NCI-H2107 treated with DMSO at 0.1 percent for 48 hours (cell line): ENCODE results near the gene ZNF587B.
"Not testable (repeated sequence)": the region's sequence is repeated elsewhere in the genome, so short reads cannot be mapped to it uniquely, and the experiment has no call there.

Source experiments
- DNase-seq: peaks from one replicate; lab custom pipeline; 2025; ENCODE audit not compliant: unreplicated experiment; lab: John Stamatoyannopoulos, UW

Gene ZNF587B

DNA sequence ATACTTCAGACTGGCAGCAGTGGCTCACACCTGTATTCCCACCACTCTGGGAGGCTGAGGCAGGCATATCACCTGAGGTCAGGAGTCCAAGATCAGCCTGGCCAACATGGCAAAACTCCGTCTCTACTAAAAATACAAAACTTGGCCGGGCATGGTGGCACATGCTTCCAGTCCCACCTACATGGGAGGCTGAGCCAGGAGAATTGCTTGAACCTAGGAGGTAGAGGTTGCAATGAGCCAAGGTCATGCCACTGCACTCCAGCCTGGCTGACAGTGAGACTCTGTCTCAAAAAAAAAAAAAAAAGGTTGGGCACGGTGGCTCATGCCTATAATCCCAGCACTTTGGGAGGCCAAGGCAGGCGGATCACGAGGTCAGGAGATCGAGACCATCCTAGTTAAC, 39.6 kb downstream of the ZNF587B start:
- not testable (repeated sequence) for DNase-seq

- DNase-seq = no peak
Observed at GRCh38 chr19:57870225-57870624, 40.1 kb downstream of the ZNF587B start.

DNA sequence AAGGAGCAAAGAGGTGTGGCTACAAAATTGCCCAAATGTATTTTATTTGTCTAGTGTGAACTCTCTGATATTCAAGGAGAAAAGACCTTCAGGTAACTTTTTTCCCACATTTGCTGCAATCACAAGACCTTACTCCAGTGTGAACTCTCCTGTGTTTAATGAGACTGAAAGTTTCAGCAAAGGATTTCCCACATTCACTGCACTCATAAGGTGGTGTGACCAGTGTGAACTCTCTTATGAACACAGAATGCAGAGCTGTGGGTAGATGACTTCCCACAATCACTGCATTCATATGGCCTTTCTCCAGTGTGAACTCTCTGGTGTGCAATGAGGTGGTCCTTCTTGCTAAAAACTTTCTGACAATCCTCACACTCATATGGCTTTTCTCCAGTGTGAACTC, 42.4 kb downstream of the ZNF587B start:
- DNase-seq = no peak

DNA sequence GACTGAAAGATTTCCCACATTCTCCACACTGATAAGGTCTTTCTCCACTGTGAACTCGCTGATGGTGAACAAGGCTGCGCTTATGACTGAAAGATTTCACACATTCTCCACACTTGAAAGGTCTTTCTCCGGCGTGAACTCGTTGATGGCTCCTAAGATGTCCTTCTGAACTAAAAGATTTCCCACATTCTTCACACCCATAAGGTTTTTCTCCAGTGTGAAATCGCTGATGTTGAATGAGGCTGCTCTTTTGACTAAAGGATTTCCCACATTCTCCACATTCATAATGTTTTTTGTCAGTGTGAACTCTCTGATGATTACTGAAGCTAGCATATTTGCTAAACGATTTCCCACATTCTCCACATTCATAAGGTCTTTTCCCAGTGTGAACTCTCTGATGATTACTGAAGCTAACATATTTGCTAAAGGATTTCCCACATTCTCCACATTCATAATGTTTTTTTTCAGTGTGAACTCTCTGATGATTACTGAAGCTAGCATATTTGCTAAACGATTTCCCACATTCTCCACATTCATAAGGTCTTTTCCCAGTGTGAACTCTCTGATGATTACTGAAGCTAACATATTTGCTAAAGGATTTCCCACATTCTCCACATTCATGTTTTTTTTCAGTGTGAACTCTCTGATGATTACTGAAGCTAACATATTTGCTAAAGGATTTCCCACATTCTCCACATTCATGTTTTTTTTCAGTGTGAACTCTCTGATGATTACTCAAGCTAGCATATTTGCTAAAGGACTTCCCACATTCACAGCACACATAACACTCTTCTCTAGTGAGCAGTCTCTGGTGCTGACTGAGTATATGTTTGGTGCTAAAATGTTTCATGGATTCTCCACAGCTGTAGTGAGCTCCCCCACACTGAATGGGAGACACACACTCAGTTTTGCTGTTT, 44.0 kb downstream of the ZNF587B start:
- DNase-seq = not testable (repeated sequence)

GRCh38 chr19:57886046-57886445, 55.9 kb downstream of the ZNF587B start:
- no peak for DNase-seq

- DNase-seq = no peak
Observed at GRCh38 chr19:57887195-57887941, 57.3 kb downstream of the ZNF587B start.

DNA sequence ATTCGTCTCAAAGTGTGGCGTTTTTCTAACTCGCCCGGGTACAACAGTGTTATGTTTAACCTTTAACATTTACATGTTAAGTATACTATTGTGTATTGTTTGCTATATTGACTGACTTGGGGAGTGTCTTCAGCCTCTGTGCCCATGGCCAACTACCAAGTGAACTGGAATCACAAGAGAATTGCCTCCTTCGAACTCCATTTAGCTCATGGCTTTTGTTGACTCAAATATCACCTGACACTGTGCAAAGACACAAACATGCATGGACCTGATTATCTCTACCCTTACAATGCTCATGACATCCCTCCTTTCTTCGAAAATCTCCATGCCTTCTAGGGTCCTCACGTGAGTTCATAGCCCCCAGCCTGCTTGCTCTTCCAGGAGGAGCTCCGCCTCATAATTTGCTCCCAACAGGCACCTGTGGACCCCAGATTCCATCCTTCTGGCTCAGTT, 58.0 kb downstream of the ZNF587B start:
- DNase-seq = no peak

GRCh38 chr19:57888560-57889231, 58.6 kb downstream of the ZNF587B start, which contains the start of gene ZNF814:
ZNF814 (minus strand) TSS chr19:57889037; CDS start chr19:57888802, 235 bp downstream.
- DNase-seq = no peak

DNA sequence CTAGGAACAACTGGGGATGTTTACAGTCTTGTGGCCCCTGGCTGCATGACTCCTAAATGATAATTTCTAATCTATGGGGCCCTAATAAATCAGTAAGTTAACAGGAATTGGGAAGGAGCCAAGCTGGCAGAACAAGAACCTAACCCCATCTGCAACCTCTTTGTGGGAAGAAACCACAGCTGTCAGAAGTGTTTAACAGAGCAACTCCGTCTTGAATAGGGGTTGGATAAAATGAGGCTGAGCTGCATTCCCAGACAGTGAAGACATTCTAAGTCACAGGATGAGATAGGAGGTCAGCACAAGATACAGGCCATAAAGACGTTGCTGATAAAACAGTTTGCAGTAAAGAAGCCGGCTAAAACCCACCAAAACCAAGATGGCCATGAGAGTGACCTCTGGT, 60.6 kb downstream of the ZNF587B start:
- DNase-seq = not testable (repeated sequence)
